OCI-LY1 (cell line): ENCODE measurements around the gene TRDMT1.

Experiments
- H2AFZ ChIP-seq: fragments of 200-600 bp; sonication (generic), shearing (Covaris generic); 2 replicates; pipeline ENCODE4 v1.6.0; 2014; ENCODE audit warnings: antibody characterized with exemption, mild to moderate bottlenecking, low read length
- H3F3A ChIP-seq: fragments of 200-600 bp; sonication (generic), shearing (Covaris generic); 2 replicates; pipeline ENCODE4 v1.6.0; 2014; ENCODE audit warnings: mild to moderate bottlenecking, antibody characterized with exemption, low read length, moderate library complexity; ENCODE audit not compliant: insufficient read depth
- H3K27ac ChIP-seq: fragments of 200-600 bp; sonication (generic); 2 replicates; pipeline ENCODE4 v1.5.1; 2014; ENCODE audit warnings: low read length, mixed run types, mild to moderate bottlenecking, low read depth; ENCODE audit not compliant: poor library complexity, severe bottlenecking
- H3K27me3 ChIP-seq: fragments of 200-600 bp; sonication (generic); 2 replicates; pipeline ENCODE4 v1.6.0; 2014; ENCODE audit warnings: antibody characterized with exemption, mild to moderate bottlenecking, low read length, moderate library complexity; ENCODE audit not compliant: insufficient read depth
- H3K36me3 ChIP-seq: fragments of 200-600 bp; sonication (generic); 2 replicates; pipeline ENCODE4 v1.6.1; 2014; ENCODE audit warnings: mild to moderate bottlenecking, antibody characterized with exemption, low read length, moderate library complexity, mixed read lengths; ENCODE audit not compliant: insufficient read depth
- H3K4me1 ChIP-seq: fragments of 200-600 bp; sonication (generic); 2 replicates; pipeline ENCODE4 v1.5.1; 2014; ENCODE audit warnings: mild to moderate bottlenecking, low read length, moderate library complexity; ENCODE audit not compliant: insufficient read depth, severe bottlenecking
- H3K4me2 ChIP-seq: fragments of 200-600 bp; sonication (generic), shearing (Covaris generic); 2 replicates; pipeline ENCODE4 v1.6.1; 2014; ENCODE audit warnings: low read length
- H3K4me3 ChIP-seq: fragments of 200-600 bp; sonication (generic); 2 replicates; pipeline ENCODE4 v1.5.1; 2014; ENCODE audit warnings: low read length, low read depth, mild to moderate bottlenecking, mixed read lengths; ENCODE audit not compliant: poor library complexity, severe bottlenecking
- H3K79me2 ChIP-seq: fragments of 200-600 bp; shearing (Covaris generic); 2 replicates; pipeline ENCODE4 v1.6.1; 2016; ENCODE audit warnings: mixed run types, low read length, mixed read lengths; ENCODE audit not compliant: insufficient read depth
- H3K9ac ChIP-seq: fragments of 200-600 bp; sonication (generic), shearing (Covaris generic); 2 replicates; pipeline ENCODE4 v1.6.1; 2014; ENCODE audit warnings: mild to moderate bottlenecking, low read length, mixed read lengths
- H3K9me2 ChIP-seq: fragments of 200-600 bp; sonication (generic), shearing (Covaris generic); 2 replicates; pipeline ENCODE4 v1.6.1; 2014; ENCODE audit warnings: low read depth, mild to moderate bottlenecking, low read length, mixed read lengths
- H3K9me3 ChIP-seq: fragments of 200-600 bp; shearing (Covaris generic); 2 replicates; pipeline ENCODE4 v1.6.1; 2014; ENCODE audit warnings: low read length, mixed read lengths
- H4K20me1 ChIP-seq: fragments of 200-600 bp; sonication (generic), shearing (Covaris generic); 2 replicates; pipeline ENCODE4 v1.6.0; 2016; ENCODE audit warnings: mild to moderate bottlenecking, low read length; ENCODE audit not compliant: insufficient read depth
- CTCF ChIP-seq: fragments of 200-600 bp; sonication (generic), shearing (Covaris generic); IDR thresholded peaks from 2 replicates; pipeline ENCODE4 v1.5.1; 2017; ENCODE audit warnings: mild to moderate bottlenecking, antibody characterized with exemption, low read length, moderate library complexity, mixed read lengths
- EZH2 ChIP-seq: fragments of 200-600 bp; sonication (generic), shearing (Covaris generic); IDR thresholded peaks from 2 replicates; pipeline ENCODE4 v1.8.0; 2017; ENCODE audit warnings: borderline replicate concordance, mixed run types, mild to moderate bottlenecking, antibody characterized with exemption, low read length, moderate library complexity, mixed read lengths

The TRDMT1 gene

GRCh38 chr10:17237149-17237527 is 35.7 kb upstream of the TRDMT1 start:
- Histone ChIP-seq H3K79me2 (no peaks in the 10 kb centered on the region), H4K20me1 (no peaks in the 10 kb centered on the region), H3K27ac (no peak overlapping the region), H3K9me2 (no peaks in the 10 kb centered on the region), H3K9me3 (no peaks in the 10 kb centered on the region), H3F3A (no peaks in the 10 kb centered on the region), H3K9ac (no peak overlapping the region), H3K4me1 (no peaks in the 10 kb centered on the region), H3K4me2 (no peak overlapping the region), H3K36me3 (no peaks in the 10 kb centered on the region), H2AFZ (no peak overlapping the region), H3K27me3 (no peaks in the 10 kb centered on the region), H3K4me3 (no peak overlapping the region)
- no peak for TF ChIP-seq CTCF
- TF ChIP-seq EZH2 = no peak

- Histone ChIP-seq H2AFZ (no peak overlapping the region), H3K4me3 (no peak overlapping the region), H3K4me1 (no peaks in the 10 kb centered on the region), H3K9me3 (no peaks in the 10 kb centered on the region), H3K79me2 (no peaks in the 10 kb centered on the region), H3K4me2 (no peak overlapping the region), H3K27ac (no peak overlapping the region), H4K20me1 (no peaks in the 10 kb centered on the region), H3K9ac (no peak overlapping the region), H3K27me3 (no peaks in the 10 kb centered on the region), H3F3A (no peaks in the 10 kb centered on the region), H3K36me3 (no peaks in the 10 kb centered on the region), H3K9me2 (no peaks in the 10 kb centered on the region)
- TF ChIP-seq EZH2 (no peak), CTCF (no peak)
These were observed 35.1 kb upstream of the TRDMT1 start for GRCh38 chr10:17236468-17237148.

GRCh38 chr10:17235136-17235535 is 33.7 kb upstream of the TRDMT1 start:
- no peaks in the 10 kb centered on the region for H3K36me3 ChIP-seq
- H3K27ac ChIP-seq = no peak overlapping the region
- H3K27me3 ChIP-seq = 0 out of 2 replicates have a peak, but pooled peaks cover 4% of the 10 kb centered on the region
- no peak overlapping the region for H2AFZ ChIP-seq
- no peaks in the 10 kb centered on the region for H3K79me2 ChIP-seq
- no peaks in the 10 kb centered on the region for H3F3A ChIP-seq
- H3K9me3 ChIP-seq = no peaks in the 10 kb centered on the region
- H4K20me1 ChIP-seq = no peaks in the 10 kb centered on the region
- no peak overlapping the region for H3K4me3 ChIP-seq
- peaks cover 9% of the 10 kb centered on the region for H3K4me1 ChIP-seq
- no peak overlapping the region for H3K4me2 ChIP-seq
- TF ChIP-seq CTCF (0 out of 2 replicates have a peak, but pooled peaks have one; percentile 14), EZH2 (no peak)
- H3K9me2 ChIP-seq = no peaks in the 10 kb centered on the region
- no peak overlapping the region for H3K9ac ChIP-seq
